H9 (cell line): ENCODE data around the gene ELP1. TPM values are rescaled to one million over a fixed set of nuclear protein-coding genes. Genes with fewer than 3 reads are reported as not detected.

Experiments used
- DNase-seq: peaks from one replicate; pipeline ENCODE4 v3.0.0-alpha.2; 2017
- H2AFZ ChIP-seq: one replicate; pipeline ENCODE4 v1.6.1; 2013; ENCODE audit warnings: mild to moderate bottlenecking, low read length, control low read depth, moderate library complexity
- H2AK5ac ChIP-seq: 2 replicates; pipeline ENCODE4 v1.6.1; 2013; ENCODE audit warnings: low read length, control low read depth, mixed read lengths; ENCODE audit not compliant: insufficient read length
- H2BK120ac ChIP-seq: one replicate; pipeline ENCODE4 v1.6.1; 2013; ENCODE audit warnings: low read depth, mild to moderate bottlenecking, low read length, control low read depth, inconsistent platforms; ENCODE audit not compliant: poor library complexity, severe bottlenecking
- H2BK12ac ChIP-seq: 2 replicates; pipeline ENCODE4 v1.6.1; 2013; ENCODE audit warnings: low read length, control low read depth, mixed read lengths, low read depth; ENCODE audit not compliant: insufficient read length
- H2BK15ac ChIP-seq: 2 replicates; pipeline ENCODE4 v1.6.1; 2013; ENCODE audit warnings: low read depth, low read length, control low read depth
- H2BK20ac ChIP-seq: one replicate; pipeline ENCODE4 v1.6.1; 2013; ENCODE audit warnings: low read depth, mild to moderate bottlenecking, low read length, control low read depth, inconsistent platforms; ENCODE audit not compliant: poor library complexity, severe bottlenecking
- H2BK5ac ChIP-seq: 2 replicates; pipeline ENCODE4 v1.6.1; 2013; ENCODE audit warnings: low read length, control low read depth, mixed read lengths; ENCODE audit not compliant: insufficient read length
- H3K14ac ChIP-seq: 2 replicates; pipeline ENCODE4 v1.6.1; 2013; ENCODE audit warnings: low read length, control low read depth; ENCODE audit not compliant: insufficient read depth
- H3K18ac ChIP-seq: 2 replicates; pipeline ENCODE4 v1.6.1; 2013; ENCODE audit warnings: low read depth, mild to moderate bottlenecking, mixed read lengths, low read length, control low read depth; ENCODE audit not compliant: insufficient read length
- H3K23ac ChIP-seq: 2 replicates; pipeline ENCODE4 v1.6.1; 2013; ENCODE audit warnings: low read length, control low read depth, mixed read lengths, low read depth; ENCODE audit not compliant: insufficient read length
- H3K23me2 ChIP-seq: 2 replicates; pipeline ENCODE4 v1.6.1; 2013; ENCODE audit warnings: low read depth, mild to moderate bottlenecking, mixed read lengths, low read length, control low read depth; ENCODE audit not compliant: insufficient read length, poor library complexity, severe bottlenecking
- H3K27ac ChIP-seq: 2 replicates; pipeline ENCODE4 v1.5.1; 2013; ENCODE audit warnings: low read length, control low read depth, mixed read lengths, low read depth; ENCODE audit not compliant: insufficient read length
- H3K27me3 ChIP-seq: 2 replicates; pipeline ENCODE4 v1.6.1; 2013; ENCODE audit warnings: low read length, control low read depth, inconsistent platforms; ENCODE audit not compliant: insufficient read depth
- H3K4ac ChIP-seq: 2 replicates; pipeline ENCODE4 v1.6.1; 2013; ENCODE audit warnings: low read depth, mild to moderate bottlenecking, control low read depth, inconsistent platforms, low read length, moderate library complexity
- H3K4me1 ChIP-seq: 2 replicates; pipeline ENCODE4 v1.6.1; 2013; ENCODE audit warnings: low read length, control low read depth, inconsistent platforms; ENCODE audit not compliant: insufficient read depth
- H3K4me2 ChIP-seq: 2 replicates; pipeline ENCODE4 v1.6.1; 2013; ENCODE audit warnings: low read length, control low read depth, mixed read lengths; ENCODE audit not compliant: insufficient read length, insufficient read depth
- H3K56ac ChIP-seq: 2 replicates; pipeline ENCODE4 v1.6.1; 2013; ENCODE audit warnings: low read depth, mild to moderate bottlenecking, mixed read lengths, low read length, control low read depth; ENCODE audit not compliant: insufficient read length
- H3K79me1 ChIP-seq: 2 replicates; pipeline ENCODE4 v1.6.1; 2013; ENCODE audit warnings: low read depth, mild to moderate bottlenecking, moderate library complexity, low read length, control low read depth, inconsistent platforms; ENCODE audit not compliant: insufficient read depth, poor library complexity, severe bottlenecking
- H3K79me2 ChIP-seq: 2 replicates; pipeline ENCODE4 v1.6.1; 2013; ENCODE audit warnings: low read length, control low read depth, inconsistent platforms; ENCODE audit not compliant: insufficient read depth
- H3K9ac ChIP-seq: 2 replicates; pipeline ENCODE4 v1.6.1; 2013; ENCODE audit warnings: low read length, control low read depth, mixed read lengths; ENCODE audit not compliant: insufficient read length; ENCODE audit errors: extremely low read depth
- H3K9me3 ChIP-seq: one replicate; pipeline ENCODE4 v1.6.1; 2013; ENCODE audit warnings: low read depth, low read length, inconsistent platforms; ENCODE audit not compliant: control insufficient read depth
- H3T11ph ChIP-seq: one replicate; pipeline ENCODE4 v1.6.1; 2013; ENCODE audit warnings: mild to moderate bottlenecking, low read length, control low read depth, inconsistent platforms
- H4K20me1 ChIP-seq: one replicate; pipeline ENCODE4 v1.6.1; 2013; ENCODE audit not compliant: control insufficient read depth, insufficient read length, insufficient read depth
- H4K5ac ChIP-seq: 2 replicates; pipeline ENCODE4 v1.6.1; 2013; ENCODE audit warnings: low read depth, mild to moderate bottlenecking, mixed read lengths, low read length, control low read depth; ENCODE audit not compliant: insufficient read length
- H4K8ac ChIP-seq: replicated peaks from 2 replicates; pipeline ENCODE4 v1.6.1; 2013; ENCODE audit warnings: low read length, control low read depth, mixed read lengths, low read depth; ENCODE audit not compliant: insufficient read length
- H4K91ac ChIP-seq: 2 replicates; pipeline ENCODE4 v1.6.1; 2013; ENCODE audit warnings: low read depth, mild to moderate bottlenecking, moderate library complexity, mixed read lengths, low read length, control low read depth; ENCODE audit not compliant: insufficient read length
- H3K27ac Mint-ChIP-seq, 3 experiments: 2 replicates in 2 of 3; 3 replicates in 1 of 3; pipeline ENCODE4 v1.8.0; 2020 to 2021; ENCODE audit warnings: mixed read lengths in 3 of 3, mild to moderate bottlenecking in 1 of 3, moderate library complexity in 1 of 3
- H3K27me3 Mint-ChIP-seq: 2 replicates; pipeline ENCODE4 v1.8.0; 2021; ENCODE audit warnings: low read depth, mild to moderate bottlenecking, moderate library complexity, mixed read lengths
- H3K36me3 Mint-ChIP-seq, 3 experiments: 2 replicates in 2 of 3; 3 replicates in 1 of 3; pipeline ENCODE4 v1.8.0; 2020 to 2021; ENCODE audit warnings: low read depth in 3 of 3, mixed read lengths in 3 of 3; ENCODE audit not compliant: insufficient read depth in 1 of 3
- H3K4me1 Mint-ChIP-seq, 2 experiments: 2 replicates each; pipeline ENCODE4 v1.8.0; 2020; ENCODE audit warnings: mixed read lengths in 2 of 2
- H3K4me3 Mint-ChIP-seq, 2 experiments: 2 replicates in 1 of 2; 3 replicates in 1 of 2; pipeline ENCODE4 v1.8.0; 2020 to 2021; ENCODE audit warnings: mild to moderate bottlenecking in 2 of 2, mixed read lengths in 2 of 2, moderate library complexity in 1 of 2
- H3K9me3 Mint-ChIP-seq, 2 experiments: 2 replicates in 1 of 2; 3 replicates in 1 of 2; pipeline ENCODE4 v1.8.0; 2020; ENCODE audit warnings: mild to moderate bottlenecking in 2 of 2, mixed read lengths in 2 of 2, moderate library complexity in 1 of 2
- WGBS: extraction: QIAGEN DNeasy Blood & Tissue Kit; methylation state at CpG from one replicate; pipeline ENCODE4 v1.1.7; 2013; ENCODE audit warnings: missing lambda C conversion rate, low lambda C conversion rate, mixed read lengths; ENCODE audit not compliant: insufficient read length; ENCODE audit errors: extremely low coverage; 5-methylcytosine and 5-hydroxymethylcytosine counted together
- total RNA-seq: library from RNA; stranded (reverse); gene quantifications from 2 replicates; pipeline ENCODE4 v1.2.1, GENCODE V29; 2021
- TF ChIP-seq, protein P1 (sequence below): fragments of 200-600 bp; sonication (generic); conservative IDR thresholded peaks from 3 replicates; pipeline ENCODE4 v1.8.0; 2021; ENCODE audit warnings: antibody characterized with exemption, mild to moderate bottlenecking

The ELP1 gene
- total RNA-seq, 1 experiment from 2014 or later: 38.7 TPM

GRCh38 chr9:108934323-108934893, 484 bp upstream of the ELP1 start, which contains the start of gene ABITRAM:
Gene ABITRAM, plus strand, starts transcription at chr9:108934400. Its CDS starts 87 bp downstream, at chr9:108934487.
- Histone ChIP-seq H3K9me3 (no peaks in the 10 kb centered on the region), H3K56ac (no peak within 1 kb of the TSS), H4K20me1 (no peaks in the 10 kb centered on the region), H3K14ac (peak within 1 kb of the TSS; percentile 59; the same call in 1 of the 2 replicates), H3K4ac (no peak within 1 kb of the TSS), H2BK120ac (no peak within 1 kb of the TSS), H3K27me3 (no peaks in the 10 kb centered on the region), H3K79me2 (peaks cover 11% of the 10 kb centered on the region), H3K27ac (no peak within 1 kb of the TSS), H4K8ac (no peak within 1 kb of the TSS), H3K23ac (no peak within 1 kb of the TSS), H3K4me2 (peak within 1 kb of the TSS; percentile 83), H3K9ac (peak within 1 kb of the TSS; percentile 84), H2AK5ac (no peak within 1 kb of the TSS), H4K5ac (no peak within 1 kb of the TSS), H2AFZ (no peak within 1 kb of the TSS), H3K18ac (peak within 1 kb of the TSS; percentile 44), H3K4me1 (peaks cover 6% of the 10 kb centered on the region), H2BK15ac (no peak within 1 kb of the TSS), H3K23me2 (peaks cover 10% of the 10 kb centered on the region), H3K79me1 (no peaks in the 10 kb centered on the region), H4K91ac (no peak within 1 kb of the TSS), H2BK5ac (no peak within 1 kb of the TSS), H2BK12ac (no peak within 1 kb of the TSS), H3T11ph (no peak within 1 kb of the TSS), H2BK20ac (no peak within 1 kb of the TSS)
- peaks cover 2 to 12% (median 8%) of the 10 kb centered on the region in 3 experiments; a peak in 5 of 7 replicates for H3K36me3 Mint-ChIP-seq
- no CpG with 5 or more reads among the region's 47 CpGs for WGBS
- H3K4me1 Mint-ChIP-seq: peaks cover 12 to 15% of the 10 kb centered on the region in 2 experiments
- TF ChIP-seq, protein P1, sequence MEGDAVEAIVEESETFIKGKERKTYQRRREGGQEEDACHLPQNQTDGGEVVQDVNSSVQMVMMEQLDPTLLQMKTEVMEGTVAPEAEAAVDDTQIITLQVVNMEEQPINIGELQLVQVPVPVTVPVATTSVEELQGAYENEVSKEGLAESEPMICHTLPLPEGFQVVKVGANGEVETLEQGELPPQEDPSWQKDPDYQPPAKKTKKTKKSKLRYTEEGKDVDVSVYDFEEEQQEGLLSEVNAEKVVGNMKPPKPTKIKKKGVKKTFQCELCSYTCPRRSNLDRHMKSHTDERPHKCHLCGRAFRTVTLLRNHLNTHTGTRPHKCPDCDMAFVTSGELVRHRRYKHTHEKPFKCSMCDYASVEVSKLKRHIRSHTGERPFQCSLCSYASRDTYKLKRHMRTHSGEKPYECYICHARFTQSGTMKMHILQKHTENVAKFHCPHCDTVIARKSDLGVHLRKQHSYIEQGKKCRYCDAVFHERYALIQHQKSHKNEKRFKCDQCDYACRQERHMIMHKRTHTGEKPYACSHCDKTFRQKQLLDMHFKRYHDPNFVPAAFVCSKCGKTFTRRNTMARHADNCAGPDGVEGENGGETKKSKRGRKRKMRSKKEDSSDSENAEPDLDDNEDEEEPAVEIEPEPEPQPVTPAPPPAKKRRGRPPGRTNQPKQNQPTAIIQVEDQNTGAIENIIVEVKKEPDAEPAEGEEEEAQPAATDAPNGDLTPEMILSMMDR: no peak
- no peaks in the 10 kb centered on the region for H3K9me3 Mint-ChIP-seq
- DNase-seq: peak; percentile 81
- peak within 1 kb of the TSS; percentile 95 to 99 for H3K4me3 Mint-ChIP-seq
- H3K27me3 Mint-ChIP-seq: no peaks in the 10 kb centered on the region
- peak within 1 kb of the TSS; percentile 98 to 99 (median 98) for H3K27ac Mint-ChIP-seq
